ENCODE measurements around the gene BACH1. TPM values are rescaled to one million over a fixed set of nuclear protein-coding genes. Genes with fewer than 3 reads are reported as not detected.

BACH1 gene
- total RNA-seq, 1 experiment from 2014 or later = 20.0 TPM

GRCh38 chr21:29330797-29331196 is 32.1 kb downstream of the BACH1 start:
- no peak overlapping the region for H3K4me3 ChIP-seq (ENCODE audit: low read depth in 2 of 2, low read length in 2 of 2)
- TF ChIP-seq POLR2AphosphoS5 (IDR thresholded peaks at IDR 0.05; ENCODE audit: low read depth, low read length) = no peak
- no peaks in the 10 kb centered on the region for H3K9me3 ChIP-seq (ENCODE audit: control insufficient read depth, insufficient read depth, low read depth, low read length)
- H3K4me1 ChIP-seq (ENCODE audit: control insufficient read depth, insufficient read depth, low read length) = no peaks in the 10 kb centered on the region
- CTCF ChIA-PET = no interaction called here
- ATAC-seq (no peak), DNase-seq (ENCODE audit: low read depth, low spot score) (no peak)
- no peaks in the 10 kb centered on the region for H3K27me3 ChIP-seq (ENCODE audit: control insufficient read depth, insufficient read depth, low read length)
- H3K36me3 ChIP-seq (ENCODE audit: control insufficient read depth, insufficient read depth, low read length) = no peaks in the 10 kb centered on the region
- H3K27ac ChIP-seq (ENCODE audit: low read length) = no peak overlapping the region
- POLR2A ChIA-PET = no interaction called here
- in situ Hi-C loops (cut with HindIII; ENCODE audit: low pct_unique_long_range_greater_than_20kb, low sequenced_read_pairs) = no loop called here
- BruUV-seq (replicated peaks) = no TSS peak
- intact Hi-C loops (cut with micrococcal nuclease; ENCODE audit: unreplicated experiment) = no loop called here

- no peaks in the 10 kb centered on the region for H3K27me3 ChIP-seq (ENCODE audit: control insufficient read depth, insufficient read depth, low read length)
- ChIA-PET CTCF (no interaction called here), POLR2A (no interaction called here)
- intact Hi-C loops (cut with micrococcal nuclease; ENCODE audit: unreplicated experiment) = no loop called here
- no peaks in the 10 kb centered on the region for H3K9me3 ChIP-seq (ENCODE audit: control insufficient read depth, insufficient read depth, low read depth, low read length)
- H3K4me1 ChIP-seq (ENCODE audit: control insufficient read depth, insufficient read depth, low read length) = no peaks in the 10 kb centered on the region
- in situ Hi-C loops (cut with HindIII; ENCODE audit: low pct_unique_long_range_greater_than_20kb, low sequenced_read_pairs) = no loop called here
- H3K27ac ChIP-seq (ENCODE audit: low read length) = no peak overlapping the region
- no peak for ATAC-seq
- H3K4me3 ChIP-seq (ENCODE audit: low read depth in 2 of 2, low read length in 2 of 2) = no peak overlapping the region
- no peak for DNase-seq (ENCODE audit: low read depth, low spot score)
- TF ChIP-seq TCF7L2 (IDR thresholded peaks at IDR 0.05; ENCODE audit: low read depth, low read length) (no peak), REST (IDR thresholded peaks at IDR 0.05; ENCODE audit: insufficient read depth in 1 of 2, low read depth in 2 of 2, low read length in 1 of 2) (no peak), CTCF (IDR thresholded peaks at IDR 0.05) (no peak), SIN3A (IDR thresholded peaks at IDR 0.05; ENCODE audit: borderline replicate concordance, insufficient read depth, low read depth, low read length) (no peak), POLR2AphosphoS5 (IDR thresholded peaks at IDR 0.05; ENCODE audit: low read depth, low read length) (no peak)
- no TSS peak for BruUV-seq (replicated peaks)
- H3K36me3 ChIP-seq (ENCODE audit: control insufficient read depth, insufficient read depth, low read length) = no peaks in the 10 kb centered on the region
Observed at GRCh38 chr21:29332461-29333362, 34.0 kb downstream of the BACH1 start.

GRCh38 chr21:29333406-29333805 is 34.7 kb downstream of the BACH1 start:
- TF ChIP-seq SIN3A (IDR thresholded peaks at IDR 0.05; ENCODE audit: borderline replicate concordance, insufficient read depth, low read depth, low read length) = no peak
- TF ChIP-seq CTCF (IDR thresholded peaks at IDR 0.05) = no peak
- no peak for TF ChIP-seq REST (IDR thresholded peaks at IDR 0.05; ENCODE audit: insufficient read depth in 1 of 2, low read depth in 2 of 2, low read length in 1 of 2)
- no peak for TF ChIP-seq TCF7L2 (IDR thresholded peaks at IDR 0.05; ENCODE audit: low read depth, low read length)
- TF ChIP-seq POLR2AphosphoS5 (IDR thresholded peaks at IDR 0.05; ENCODE audit: low read depth, low read length) = no peak
- Histone ChIP-seq H3K4me1 (ENCODE audit: control insufficient read depth, insufficient read depth, low read length) (no peaks in the 10 kb centered on the region), H3K9me3 (ENCODE audit: control insufficient read depth, insufficient read depth, low read depth, low read length) (no peaks in the 10 kb centered on the region), H3K27ac (ENCODE audit: low read length) (no peak overlapping the region), H3K4me3 (ENCODE audit: low read depth in 2 of 2, low read length in 2 of 2) (no peak overlapping the region), H3K27me3 (ENCODE audit: control insufficient read depth, insufficient read depth, low read length) (no peaks in the 10 kb centered on the region), H3K36me3 (ENCODE audit: control insufficient read depth, insufficient read depth, low read length) (no peaks in the 10 kb centered on the region)
- no peak for ATAC-seq
- in situ Hi-C loops (cut with HindIII; ENCODE audit: low pct_unique_long_range_greater_than_20kb, low sequenced_read_pairs) (no loop called here), intact Hi-C loops (cut with micrococcal nuclease; ENCODE audit: unreplicated experiment) (no loop called here)
- no TSS peak for BruUV-seq (replicated peaks)
- CTCF ChIA-PET = no interaction called here
- DNase-seq (ENCODE audit: low read depth, low spot score) = no peak
- POLR2A ChIA-PET = no interaction called here
